NCI-H1417 treated with DMSO at 0.1 percent for 48 hours (cell line): ENCODE measurements around the gene SRSF9.
"Not testable (repeated sequence)": the region's sequence is repeated elsewhere in the genome, so short reads cannot be mapped to it uniquely, and the experiment has no call there.

ENCODE experiments used
- DNase-seq: peaks from one replicate; lab custom pipeline; 2025; lab: John Stamatoyannopoulos, UW

SRSF9 gene

DNA sequence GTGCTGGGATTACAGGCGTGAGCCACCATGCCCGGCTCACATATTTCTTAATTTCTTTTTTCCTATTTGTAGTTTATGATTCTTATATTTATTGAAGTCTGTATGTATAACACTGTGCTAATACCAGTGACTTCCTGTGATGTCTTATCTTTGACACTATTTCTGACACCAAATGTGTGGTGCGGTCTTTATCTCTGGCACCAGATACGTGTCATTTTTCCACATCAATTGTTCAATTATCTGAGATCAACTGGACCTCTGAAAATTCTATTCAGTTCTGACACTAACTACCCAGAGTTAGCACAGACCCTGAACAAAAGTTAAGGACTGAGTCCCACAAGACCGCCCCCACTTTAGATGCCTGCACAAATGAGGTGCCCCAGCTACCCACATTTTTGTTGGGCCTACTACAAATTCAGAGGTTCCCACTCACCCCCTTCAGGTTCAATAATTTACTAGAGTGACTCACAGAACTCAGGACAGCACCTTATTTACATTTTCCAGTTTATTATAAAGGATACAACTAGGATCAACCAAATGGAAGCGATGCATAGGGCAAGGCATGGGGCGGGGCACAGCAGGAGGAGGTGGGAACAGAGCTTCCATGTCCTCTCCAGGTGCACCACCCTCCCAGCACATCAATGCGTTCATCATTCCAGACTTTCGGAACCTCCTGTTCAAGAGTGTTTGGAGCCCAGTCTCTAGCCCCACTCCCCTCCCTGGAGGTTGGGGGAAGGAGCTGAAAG lies 11.6 kb upstream of the SRSF9 start:
- no peak for DNase-seq

DNA sequence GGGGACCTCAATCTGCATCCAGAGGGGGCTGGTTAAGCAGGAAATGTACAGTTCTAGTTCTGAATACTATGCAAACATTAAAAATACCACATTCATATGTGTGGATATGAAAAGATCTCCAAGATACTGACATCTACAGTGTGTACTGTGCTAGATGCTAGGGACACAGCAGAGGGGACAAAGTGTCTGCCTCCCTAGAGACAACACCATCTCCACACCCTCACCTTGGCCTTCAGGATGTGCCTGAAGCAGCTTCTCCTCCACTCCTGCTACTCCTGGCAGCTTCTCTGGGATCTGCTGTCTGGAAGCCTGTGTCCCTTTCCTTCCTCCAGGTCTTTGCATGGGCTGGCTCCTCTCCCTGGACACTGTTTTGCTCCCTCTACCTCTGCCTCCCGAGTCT lies 10.7 kb upstream of the SRSF9 start:
- no peak for DNase-seq

DNA sequence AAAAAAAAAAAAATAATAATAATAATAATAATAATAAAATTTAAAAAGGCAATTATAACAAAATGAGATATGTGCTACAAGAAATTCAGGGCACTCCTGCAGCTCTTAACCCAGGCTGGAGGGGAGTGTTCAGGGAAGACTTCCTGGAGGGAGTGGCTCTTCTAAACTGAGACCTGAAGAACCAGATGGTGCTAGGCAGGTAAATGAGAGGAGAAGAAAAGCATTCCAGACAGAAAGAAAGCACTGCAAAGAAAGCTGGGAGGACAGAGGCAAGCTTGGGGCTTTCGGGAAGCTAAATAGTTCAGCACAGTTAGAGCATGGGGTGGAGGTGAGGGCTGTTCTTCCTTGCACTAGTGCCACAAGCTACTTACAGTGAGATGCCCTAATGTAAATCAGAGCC lies 9.9 kb upstream of the SRSF9 start:
- DNase-seq: no peak

DNA sequence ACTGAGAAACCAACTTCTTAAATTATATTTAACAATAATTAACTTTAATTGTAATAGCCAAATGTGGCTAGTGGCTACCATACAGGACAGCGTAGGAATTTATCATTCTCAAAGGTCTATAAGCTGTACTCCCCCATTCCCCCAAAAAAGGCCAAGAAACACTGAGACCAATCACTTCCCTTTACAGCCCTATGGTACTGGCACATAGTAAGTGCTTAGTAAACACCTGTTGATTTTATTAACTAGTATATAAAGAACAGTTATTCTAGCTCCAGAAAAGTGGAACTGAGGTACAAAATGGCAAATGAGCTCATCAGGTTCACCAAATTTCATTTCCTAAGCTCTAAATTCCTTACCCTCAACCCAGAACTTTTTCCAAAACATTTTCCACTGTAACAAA lies 6.1 kb upstream of the SRSF9 start:
- DNase-seq: no peak

DNA sequence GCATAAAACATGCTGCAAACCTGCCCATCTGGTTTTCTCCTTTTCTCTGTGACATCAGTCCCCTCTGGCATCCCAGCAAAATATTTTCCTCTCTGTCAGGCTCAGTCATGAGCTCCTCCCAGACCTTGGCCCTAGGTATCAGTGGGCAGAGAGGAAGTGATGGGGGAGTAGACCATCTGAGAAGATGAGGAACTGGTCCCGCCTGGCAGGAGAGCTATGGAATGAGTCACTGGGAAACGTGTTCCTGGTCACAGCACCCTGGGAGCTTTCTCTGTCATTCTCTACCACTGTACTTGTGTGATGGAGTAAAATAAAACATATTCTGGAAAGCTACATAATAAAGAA lies 5.0 kb upstream of the SRSF9 start:
- no peak for DNase-seq

DNA sequence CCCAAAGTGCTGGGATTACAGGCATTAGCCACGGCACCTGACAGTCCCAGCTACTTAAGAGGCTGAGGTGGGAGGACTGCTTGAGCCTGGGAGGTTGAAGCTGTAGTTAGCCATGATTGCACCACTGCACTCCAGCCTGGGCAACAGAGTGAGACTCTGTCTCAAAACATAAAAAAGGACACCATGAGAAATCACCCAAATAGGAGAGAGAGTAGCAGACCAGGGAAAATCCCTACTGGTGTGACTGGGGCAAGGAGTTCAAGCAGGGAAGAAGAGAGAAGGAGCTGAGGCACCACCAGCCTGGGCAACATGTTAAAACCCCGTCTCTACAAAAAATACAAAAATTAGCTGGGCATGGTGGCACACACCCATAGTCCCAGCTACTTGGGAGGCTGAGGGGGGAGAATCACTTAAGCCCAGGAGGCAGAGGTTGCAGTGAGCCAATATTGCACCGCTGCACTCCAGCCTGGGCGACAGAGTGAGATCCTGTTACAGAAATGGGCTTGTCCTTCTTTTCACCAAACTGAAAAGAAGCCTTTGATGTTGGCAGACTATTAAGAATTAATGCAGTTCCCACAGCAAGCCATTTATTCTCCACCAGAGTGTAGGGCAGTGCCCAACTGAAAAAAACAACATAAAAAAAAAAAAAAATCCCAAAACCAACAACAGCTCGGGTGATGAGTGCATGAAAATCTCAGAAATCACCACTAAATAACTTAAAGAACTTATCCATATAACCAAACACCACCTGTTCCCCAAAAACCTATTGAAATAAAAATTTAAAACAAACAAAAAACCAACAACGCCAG lies 4.5 kb upstream of the SRSF9 start:
- no peak for DNase-seq

DNA sequence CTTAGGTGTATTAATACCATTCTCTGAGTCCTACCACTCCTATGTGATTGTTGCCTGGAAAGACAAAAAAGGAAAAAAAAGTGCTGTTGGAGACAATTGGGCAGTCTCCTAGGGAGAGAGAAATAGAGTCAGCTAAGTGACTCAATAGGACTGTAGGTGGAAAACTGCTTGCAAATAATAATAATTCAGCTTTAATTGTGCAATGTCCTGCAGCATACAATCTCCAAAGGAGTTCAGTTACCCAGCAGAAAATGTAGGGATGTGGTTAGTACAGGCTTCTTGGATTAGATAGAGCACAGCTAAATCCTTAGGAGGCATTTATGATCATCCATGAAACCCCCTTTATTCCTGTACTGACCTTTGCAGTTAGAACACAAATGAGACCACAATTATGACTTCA lies 3.0 kb upstream of the SRSF9 start:
- no peak for DNase-seq

DNA sequence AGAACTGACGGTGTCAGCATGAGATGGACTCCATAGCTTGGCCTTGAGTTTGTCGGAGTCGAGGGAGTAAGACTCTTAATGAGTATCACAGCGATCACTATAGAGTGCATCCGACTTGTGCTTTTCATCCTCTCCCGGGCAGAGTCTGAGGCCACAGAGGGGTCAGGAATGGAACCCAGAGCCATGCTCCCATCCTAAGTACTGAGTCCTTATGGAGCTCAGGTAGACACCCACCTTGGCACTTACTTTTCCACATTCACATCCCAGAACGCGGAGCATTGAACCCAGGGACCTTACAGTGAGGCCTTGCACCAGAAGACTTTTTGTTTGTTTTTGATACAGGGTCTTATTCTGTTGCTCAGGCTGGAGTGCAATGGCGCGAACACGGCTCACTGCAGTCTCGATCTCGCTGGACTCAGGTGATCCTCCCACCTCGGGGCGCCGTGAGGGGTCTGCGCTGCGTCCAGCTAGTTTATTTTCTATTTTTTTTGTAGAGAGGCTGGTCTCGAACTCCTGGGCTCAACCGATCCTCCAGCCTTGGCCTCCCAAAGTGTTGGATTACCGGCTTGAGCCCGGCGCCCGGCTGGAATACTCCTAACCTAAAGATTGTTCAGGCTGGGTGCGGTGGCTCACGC lies 719 bp upstream of the SRSF9 start:
- no peak for DNase-seq

DNA sequence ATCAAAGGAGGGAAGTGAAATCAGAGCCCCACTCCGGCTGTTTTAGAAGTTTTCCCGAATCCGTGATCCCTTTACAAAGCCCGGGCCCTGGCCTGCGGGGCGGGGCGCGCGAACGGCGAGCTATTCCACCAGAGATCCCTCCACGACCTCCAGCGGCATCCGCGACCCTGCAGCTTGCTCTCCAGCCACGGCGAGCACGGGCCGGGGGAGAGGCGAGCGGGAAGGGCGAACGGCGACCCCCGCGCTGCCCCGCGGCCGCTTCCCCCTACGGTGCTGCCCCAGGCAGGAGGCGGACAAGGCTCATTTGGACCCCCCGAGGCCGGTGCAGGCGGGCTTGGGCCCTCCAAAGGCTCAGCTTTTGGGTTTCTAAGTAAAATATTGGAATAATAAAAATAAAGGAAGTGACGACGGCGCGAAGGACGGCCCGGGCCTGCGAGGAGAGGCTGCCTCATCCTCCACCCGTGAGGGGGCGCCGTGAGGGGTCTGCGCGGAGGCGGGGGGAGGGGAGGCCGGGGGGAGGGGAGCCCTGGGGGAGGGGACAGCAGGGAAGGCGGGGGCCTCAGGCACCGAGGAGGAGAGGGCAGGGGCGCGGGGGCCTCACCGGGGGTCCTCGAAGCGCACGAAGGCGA lies 613 bp downstream of the SRSF9 start:
- DNase-seq: no peak

DNA sequence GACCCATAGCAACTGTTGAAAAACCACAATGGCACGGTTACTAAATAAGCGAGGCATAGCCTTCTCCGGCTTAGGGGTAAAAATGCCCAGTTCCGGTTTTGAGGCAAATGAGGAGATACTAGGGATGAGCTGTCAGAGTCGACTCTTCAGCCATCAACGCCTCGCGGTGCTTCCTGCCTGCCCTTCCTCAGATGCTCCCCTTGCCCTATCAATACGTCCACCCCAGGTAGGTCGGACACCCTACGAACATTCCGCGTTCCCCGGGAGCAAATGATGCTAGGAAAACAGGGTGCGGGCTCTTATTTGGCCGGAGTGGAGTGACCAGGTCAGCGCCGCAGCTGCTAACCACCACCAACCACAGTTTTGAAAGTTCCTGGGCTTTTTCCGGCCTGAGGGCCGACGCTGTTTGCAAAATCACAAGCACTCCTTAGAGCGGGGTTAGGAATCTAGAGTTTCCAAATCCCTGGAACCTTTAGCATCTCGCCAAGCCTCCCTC lies 1.2 kb downstream of the SRSF9 start:
- no peak for DNase-seq

DNA sequence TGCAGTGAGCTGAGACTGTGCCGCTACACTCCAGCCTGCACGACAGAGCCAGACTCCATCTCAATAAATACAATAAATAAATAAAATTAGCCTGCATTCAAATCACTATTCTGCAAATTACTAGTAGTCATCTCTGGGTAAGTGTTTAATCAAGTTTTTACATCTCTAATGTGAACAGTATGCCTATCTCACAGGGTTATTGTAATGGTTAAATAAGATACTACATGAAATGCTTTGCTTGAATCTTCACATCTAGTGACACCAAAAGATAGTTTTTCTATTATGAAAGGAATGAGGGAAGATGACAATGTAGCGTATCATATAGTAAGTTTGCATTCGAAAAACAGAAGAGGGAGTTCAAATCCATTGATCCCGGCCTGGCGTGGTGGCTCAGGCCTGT lies 2.1 kb downstream of the SRSF9 start:
- DNase-seq: no peak

DNA sequence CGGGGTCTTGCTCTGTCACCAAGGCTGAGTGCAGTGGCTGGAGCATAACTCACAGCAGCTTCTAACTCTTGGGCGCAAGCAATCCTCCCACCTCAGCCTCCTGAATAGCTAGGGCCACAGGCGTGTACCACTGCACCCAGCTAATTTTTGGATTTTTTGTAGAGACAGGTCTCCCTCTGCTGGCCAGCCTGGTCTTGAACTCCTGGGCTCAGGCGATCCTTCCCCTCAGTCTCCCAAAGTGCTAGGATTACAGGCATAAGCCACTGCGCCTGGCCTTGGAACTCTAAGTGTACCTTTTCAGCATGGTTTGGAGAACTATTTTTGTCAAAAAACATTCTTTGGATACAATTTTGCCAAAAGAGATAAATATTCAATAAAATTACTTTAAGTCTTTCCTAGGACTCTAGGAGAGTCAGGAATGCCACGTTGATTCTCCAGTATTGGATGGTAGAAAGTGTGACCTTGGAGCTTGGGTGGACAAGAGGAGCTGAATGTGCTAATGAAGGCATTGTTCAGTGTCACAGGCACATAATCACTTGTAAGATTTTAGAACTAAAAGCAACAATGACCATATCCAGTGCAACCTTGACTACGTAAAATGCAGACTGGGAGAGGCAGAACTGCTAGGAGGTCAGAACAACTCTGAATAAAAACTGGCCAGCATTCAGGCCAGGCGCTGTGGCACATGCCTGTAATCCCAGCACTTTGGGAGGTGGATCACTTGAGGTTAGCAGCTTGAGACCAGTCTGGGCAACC lies 2.8 kb downstream of the SRSF9 start:
- no peak for DNase-seq

DNA sequence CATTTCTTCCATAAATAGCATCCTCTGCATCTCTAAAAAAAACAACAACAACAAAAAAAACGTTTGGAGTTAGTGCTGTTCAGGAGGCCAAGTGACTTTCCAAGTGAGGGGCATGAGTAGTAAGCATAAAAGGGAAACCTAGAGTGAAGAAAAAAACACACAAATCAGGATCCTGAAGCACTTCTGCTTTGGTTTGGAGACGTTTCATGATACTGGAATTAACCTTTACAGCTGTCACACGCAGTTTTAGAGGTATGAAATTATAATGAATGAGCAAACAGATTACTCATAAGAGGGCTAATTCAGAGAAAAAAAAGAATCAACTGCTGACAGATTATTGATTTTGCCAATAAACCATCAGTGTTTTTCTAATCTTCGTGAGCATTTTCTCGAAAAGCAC lies 3.8 kb downstream of the SRSF9 start:
- DNase-seq: no peak

DNA sequence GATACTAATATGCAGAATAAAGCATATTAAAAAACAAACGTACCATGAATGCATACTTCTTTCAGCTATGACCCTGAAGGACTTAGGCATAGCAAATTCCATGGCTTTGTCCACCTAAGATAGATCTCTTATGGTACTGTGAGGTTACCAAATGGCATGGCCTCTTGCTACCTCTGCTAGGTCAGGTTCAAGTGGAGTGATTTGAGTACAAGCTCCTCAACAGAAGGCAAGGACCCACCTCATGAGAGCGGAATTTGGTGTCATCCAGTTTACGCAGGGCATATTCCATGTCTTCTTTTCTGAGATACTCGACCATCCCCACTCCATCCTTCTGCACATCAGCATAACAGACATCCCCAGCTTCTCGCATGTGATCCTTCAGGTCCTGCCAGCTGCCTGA lies 5.8 kb downstream of the SRSF9 start:
- DNase-seq: no peak

DNA sequence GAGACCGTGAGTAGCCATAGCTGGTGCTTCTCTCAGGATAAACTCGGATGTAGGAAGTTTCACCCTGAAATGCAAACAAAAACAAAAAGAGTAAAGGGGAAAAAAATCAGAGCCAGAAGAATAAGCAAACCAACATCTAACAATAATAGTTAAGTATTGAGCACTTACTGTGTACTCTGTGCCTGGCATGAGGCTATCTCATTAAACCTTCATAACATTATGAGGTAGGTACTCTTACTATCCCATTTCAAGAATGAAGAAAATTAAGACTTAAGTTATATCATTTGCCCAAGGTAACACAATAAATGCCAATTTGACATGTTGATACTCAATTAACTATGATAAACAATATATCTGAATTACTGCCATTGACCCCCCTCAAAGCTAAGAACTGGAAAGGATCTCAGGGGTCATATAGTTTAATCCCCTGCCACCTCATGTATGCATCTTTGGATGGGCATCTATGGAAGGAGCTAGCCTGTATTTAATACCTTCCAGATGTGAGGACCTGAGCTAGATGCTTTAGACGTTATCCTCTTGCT lies 7.4 kb downstream of the SRSF9 start:
- DNase-seq: no peak

DNA sequence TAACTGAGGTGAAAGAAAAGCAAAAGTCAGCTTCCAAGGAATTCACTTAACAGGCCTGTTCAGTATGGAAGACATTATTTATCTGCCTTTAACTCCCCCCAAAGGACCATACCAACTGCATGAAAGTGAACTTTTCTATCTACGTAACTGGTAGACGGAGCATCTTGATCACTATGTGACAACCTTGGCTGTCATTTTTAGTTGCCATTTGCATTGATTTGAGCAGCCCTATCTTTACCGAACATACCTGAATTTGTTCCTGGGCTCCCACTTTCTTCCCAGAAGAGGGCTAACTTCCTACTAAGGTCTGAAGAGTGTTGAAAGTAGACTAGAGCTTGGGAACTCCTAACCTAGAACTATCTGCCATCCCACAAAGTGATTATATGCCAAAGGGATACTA lies 9.4 kb downstream of the SRSF9 start:
- no peak for DNase-seq

DNA sequence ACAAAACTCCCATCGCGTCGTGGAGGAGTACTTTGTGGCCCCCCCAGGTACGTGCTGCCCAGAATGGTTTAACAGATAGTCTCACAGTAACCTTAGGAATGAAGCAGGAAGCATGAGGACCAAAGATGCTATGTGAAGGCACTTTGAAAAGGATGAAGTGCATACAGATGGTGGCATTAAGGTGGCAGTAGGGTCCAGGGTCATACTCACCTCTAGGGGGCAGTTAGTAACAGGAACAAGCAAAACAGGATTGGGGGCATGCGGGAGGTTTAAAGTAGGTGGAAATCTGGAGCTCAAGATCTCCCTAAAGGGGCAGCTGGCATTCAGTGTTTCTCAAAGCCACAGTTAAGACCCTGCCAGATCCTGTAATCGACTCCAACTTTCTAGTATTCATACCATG lies 12.4 kb downstream of the SRSF9 start:
- DNase-seq: no peak

DNA sequence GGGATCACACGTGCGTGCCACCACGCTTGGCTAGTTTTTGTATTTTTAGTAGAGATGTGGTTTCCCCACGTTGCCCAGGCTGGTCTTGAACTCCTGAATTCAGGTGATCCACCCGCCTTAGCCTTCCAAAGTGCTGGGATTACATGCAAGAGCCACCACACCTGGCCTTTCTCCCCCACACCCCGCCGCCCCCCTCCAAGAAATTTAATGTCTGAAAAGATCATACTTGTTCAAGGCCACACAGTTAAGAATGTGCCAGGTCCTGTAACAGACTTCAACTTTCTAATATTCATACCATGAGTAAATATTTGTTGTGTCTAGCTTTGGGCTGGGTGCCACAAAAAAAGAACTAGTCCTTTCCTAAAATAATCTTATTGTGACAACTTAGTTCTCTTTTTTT lies 14.2 kb downstream of the SRSF9 start:
- DNase-seq: no peak

DNA sequence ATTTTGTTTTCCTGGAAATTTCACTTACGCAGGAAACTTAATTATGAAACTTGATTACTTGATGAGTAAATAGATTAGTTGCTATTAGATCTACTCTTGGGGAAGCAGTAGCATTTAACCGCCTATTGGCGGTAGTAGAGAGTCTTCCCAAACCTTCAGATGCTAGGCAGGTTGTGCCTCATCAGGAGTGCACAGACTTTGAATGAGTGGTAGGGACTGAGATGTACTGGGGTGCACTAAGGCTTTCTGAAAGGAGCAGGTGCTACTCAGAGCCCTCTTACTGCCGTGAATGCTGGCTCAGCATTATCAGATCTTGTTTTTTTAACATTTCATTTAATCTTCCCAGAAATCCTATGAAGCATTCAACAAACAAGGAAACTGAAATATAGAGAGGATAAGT lies 15.6 kb downstream of the SRSF9 start:
- no peak for DNase-seq

DNA sequence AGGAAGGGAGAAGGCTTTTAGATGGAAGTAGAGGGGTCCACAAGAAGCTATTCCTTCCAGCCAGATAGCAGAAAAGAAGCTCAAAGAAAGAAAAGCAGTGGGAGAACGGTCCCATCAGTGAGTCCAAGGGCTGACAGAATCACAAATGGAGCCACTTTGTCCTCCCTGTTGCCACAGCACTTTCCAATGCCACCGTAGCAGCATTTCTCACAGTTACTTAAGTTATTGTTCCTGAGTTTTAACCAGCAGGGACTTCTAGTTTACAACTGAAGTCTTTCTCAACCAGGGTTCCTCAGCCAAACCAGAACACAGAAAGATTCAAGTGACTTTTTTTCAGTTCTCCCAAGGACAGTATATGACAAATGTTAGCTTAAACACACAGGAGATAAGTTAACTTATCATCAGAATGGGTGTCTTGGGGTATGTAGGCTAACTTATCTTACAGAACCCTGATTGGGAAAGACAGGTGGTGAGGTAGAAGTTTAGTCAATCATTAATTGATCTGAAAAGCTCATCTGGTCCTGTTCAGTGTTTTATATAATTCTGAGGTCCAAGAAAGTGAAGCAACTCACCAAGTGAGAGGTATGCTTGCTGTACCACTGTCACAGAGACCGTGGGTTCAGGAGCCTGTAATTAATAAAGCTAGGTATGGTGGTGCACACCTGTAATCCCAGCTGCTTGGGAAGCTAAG lies 16.3 kb downstream of the SRSF9 start:
- no peak for DNase-seq

DNA sequence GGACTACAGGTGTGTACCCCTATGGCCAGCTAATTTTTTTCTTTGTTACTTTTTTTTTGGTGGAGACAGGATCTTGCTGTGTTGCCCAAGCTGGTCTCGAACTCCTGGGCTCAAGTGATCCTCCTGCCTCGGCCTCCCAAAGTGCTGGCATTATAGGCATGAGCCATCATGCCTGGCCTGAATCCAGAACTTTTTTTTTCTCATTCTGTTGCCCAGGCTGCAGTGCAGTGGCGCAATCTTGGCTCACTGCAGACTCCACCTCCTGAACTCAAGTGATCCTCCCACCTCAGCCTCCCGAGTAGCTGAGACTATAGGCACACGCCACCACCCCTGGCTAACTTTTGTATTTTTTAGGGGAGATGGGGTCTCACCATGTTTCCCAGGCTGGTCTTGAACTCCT lies 17.0 kb downstream of the SRSF9 start:
- DNase-seq: not testable (repeated sequence)
